G401.6 (cell line): ENCODE measurements around the gene RABGAP1.

ENCODE experiments used
- FAIRE-seq: peaks from 2 replicates; lab custom pipeline; 2012; peaks lifted over from hg19 to GRCh38; lab: Jason Lieb, UNC

The RABGAP1 gene

DNA sequence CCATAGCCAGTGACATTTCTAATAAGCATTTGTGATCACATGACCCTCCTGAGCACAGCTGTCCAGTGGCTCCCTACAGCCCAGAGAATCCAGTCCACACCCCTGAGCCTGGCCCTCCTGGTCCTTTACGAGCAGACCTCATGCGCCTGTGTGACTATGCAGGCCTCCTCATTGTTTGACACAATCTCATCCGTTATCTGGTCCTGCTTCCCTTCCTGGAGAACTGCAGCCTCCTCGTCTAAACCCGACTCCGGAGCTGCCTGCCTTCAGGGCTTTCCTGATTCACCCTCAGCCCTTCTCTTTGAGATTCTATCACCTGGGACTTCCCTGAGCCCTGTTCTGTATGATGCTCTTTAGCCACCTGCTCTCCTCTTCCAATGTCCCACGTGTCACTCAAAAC, 172.4 kb downstream of the RABGAP1 start:
- FAIRE-seq, result no peak

DNA sequence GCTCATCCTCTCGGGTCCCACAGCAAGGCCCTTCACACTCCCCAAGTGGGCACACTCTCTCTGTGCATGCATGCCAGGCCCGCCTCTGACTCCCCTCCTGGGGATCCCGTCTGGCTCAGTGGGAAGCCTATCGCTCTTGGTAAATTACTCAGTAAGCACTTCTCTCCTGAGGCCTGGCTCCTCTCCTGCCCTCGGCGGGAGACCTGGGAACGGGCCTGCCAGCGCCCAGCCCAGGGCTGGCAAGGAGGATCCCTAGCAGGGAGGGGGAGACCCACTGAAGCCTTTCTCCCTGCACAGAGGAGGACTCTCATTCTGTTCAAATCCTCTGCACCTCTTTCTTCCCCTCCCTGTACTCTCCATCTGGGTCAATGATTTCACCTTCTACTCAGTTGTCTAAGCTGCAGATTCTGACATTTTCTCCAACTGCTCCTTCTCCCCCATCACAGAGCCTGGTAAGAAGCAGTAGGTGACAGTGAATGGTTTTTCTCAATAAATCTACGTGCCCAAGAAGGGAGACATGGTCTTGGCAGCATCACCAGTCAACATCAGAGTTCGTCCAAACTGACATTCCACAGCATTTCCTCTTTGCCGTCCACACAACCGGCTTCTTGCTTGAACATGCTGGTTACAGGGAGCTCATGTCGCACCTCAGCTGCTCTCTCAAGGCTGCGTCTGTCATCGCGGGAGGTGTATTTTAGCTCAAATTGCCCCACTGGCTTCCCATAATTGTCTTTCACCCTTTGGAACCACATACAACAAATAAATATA, 174.5 kb downstream of the RABGAP1 start:
- FAIRE-seq, result no peak

DNA sequence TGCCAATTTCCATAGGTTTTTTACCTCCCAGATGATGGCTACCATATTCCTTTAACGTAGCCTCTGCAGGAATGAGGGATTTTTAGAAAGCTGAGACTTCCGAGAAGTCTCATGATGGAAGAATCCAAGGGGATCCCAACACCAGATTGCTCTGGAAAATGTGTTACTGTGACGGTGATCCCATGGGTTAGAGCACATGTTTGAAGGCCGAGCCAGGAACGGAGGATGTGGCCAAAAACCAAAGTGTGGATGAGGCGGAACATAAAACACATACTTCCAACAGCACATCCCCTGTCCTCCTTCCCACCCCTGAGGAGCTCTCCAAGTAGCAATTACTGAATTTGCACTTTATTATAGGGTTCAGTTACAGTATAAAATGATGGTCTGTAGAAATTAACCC, 175.2 kb downstream of the RABGAP1 start:
- no peak for FAIRE-seq

DNA sequence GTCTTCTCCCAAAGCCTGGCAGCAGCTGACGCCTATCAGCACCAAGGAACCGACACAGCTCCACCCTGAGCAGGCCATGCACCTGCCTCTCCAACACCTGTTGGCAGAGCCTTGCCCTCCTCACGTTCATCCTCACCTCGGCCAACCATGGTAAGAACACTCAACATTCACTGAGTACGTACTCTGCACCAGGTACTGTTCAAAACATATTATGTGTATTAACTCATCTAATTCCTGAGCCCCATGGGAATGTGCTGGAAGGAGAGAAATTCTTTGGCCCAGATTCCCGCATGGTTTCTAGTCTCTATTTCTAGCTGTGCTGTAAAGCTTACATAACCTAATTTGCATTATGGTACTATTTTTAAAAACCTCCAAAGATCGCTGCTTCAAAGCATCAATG, 178.7 kb downstream of the RABGAP1 start:
- FAIRE-seq, result no peak

- FAIRE-seq, result no peak
These were observed 179.3 kb downstream of the RABGAP1 start for GRCh38 chr9:123120131-123120530.

- no peak for FAIRE-seq
These were observed 180.1 kb downstream of the RABGAP1 start for GRCh38 chr9:123120953-123121352.

GRCh38 chr9:123121457-123121856, 180.6 kb downstream of the RABGAP1 start:
- no peak for FAIRE-seq

- no peak for FAIRE-seq
These were observed 186.8 kb downstream of the RABGAP1 start for GRCh38 chr9:123127512-123128075.

- no peak for FAIRE-seq
These were observed 187.8 kb downstream of the RABGAP1 start for GRCh38 chr9:123128591-123128990.

- no peak for FAIRE-seq
These were observed 188.6 kb downstream of the RABGAP1 start for GRCh38 chr9:123129423-123129822.

DNA sequence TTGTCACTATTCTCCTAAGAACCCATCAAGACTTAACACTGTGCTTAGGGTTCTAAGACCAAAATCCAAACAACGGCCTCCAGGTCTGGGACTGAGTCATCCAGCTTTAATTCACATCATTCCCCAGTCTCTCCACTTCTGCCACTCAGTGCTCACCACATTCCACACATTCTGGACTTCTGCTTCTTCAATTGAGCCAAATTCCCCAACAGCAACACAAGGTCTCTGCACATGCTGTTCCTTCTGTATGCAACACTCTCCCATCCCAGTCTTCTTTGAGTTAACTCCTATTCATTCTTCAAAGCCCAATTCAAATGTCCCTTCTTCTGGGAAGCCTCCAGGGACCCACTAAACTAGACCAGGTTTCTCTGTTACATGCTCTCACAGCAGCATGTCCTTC, 190.4 kb downstream of the RABGAP1 start:
- no peak for FAIRE-seq

DNA sequence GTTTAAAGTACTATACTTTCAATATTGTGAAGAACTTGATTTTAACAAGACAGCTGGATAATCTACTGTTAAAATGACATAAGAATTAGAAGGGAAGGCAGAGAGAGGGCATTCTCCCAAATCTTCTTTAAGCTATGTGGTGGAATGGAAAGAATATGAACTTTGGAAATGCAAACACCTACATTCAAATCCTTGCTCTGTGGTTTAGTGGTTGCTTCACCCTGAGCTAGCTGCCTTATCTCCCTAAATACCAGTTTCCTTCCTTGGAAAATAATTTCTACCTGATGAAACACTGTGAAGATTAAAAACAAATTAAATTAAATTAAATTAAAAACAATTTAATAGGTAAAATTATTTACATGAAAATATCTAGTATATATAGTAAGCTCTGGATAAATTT, 191.2 kb downstream of the RABGAP1 start:
- FAIRE-seq, result no peak

- no peak for FAIRE-seq
These were observed 191.9 kb downstream of the RABGAP1 start for GRCh38 chr9:123132696-123133095.

DNA sequence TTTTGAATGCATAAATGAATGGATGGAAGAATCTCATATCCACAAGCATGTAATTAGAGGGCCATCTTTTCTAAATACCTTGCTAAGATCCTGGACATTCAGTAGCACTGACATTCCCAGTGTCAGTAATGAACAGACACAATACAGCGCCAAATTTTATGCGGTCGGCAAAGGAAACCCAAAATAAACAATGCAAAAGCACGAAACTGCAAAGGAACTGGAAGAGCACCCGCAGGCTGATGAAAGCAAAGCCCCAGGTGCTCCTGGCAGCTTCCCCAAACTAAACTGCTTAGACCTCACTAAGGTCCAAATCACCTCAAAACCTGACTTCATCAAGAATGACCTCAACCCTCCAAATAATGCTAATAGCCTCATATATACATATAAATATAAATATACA, 194.6 kb downstream of the RABGAP1 start:
- FAIRE-seq, result no peak

- no peak for FAIRE-seq
These were observed 197.3 kb downstream of the RABGAP1 start for GRCh38 chr9:123138163-123138562.

GRCh38 chr9:123149067-123149466, 208.2 kb downstream of the RABGAP1 start:
- no peak for FAIRE-seq

DNA sequence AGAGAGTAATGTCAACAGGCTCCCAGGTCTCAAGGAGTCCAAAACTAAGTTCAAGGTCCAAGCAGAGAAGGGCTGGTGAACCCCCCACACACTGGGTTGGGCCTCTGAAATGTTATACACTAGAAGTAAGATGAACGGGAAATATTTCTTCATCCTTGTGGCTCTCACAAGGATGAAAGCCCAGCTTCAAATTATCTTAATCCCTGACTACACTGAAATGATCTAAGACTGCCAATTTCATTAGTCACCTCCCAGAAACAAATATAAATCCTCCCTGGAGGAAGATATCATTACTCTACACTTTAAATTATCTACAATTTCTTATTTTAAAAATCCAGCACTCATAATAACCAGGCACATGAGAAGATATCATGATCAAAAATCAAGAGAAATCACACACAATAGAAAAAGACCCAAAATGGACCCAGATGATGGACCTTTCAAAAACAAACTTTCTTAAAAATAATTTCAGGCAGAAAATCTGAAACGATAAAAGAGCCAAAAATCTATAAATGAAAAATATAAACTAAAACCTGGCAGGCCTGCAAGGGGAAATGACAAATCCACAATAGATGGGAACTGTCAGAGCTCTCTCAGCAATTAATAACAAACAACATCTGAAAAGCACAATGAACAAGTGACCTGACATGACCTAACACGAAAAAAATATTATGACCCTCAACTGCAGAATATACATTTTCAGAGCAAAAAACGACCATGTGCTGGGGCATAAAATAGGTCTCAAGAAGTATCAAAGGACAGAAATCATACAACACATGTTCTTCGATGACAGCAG, 210.1 kb downstream of the RABGAP1 start:
- no peak for FAIRE-seq
